Memory B cell (primary cell): Measurements from ENCODE around the gene SLC44A2.
A peak's percentile ranks its signal among the peaks of the same experiment; 100 is the strongest.

Experiments used
- ATAC-seq: fragments of 150-1000 bp; cut with Tn5 transposase; 2 replicates; pipeline ENCODE4 v1.10.0; 2021; ENCODE audit warnings: low read depth, mild to moderate bottlenecking, moderate library complexity
- DNase-seq, 2 donors: peaks; one replicate each; pipeline ENCODE4 v3.0.0; 2022; ENCODE audit warnings: low spot score in 2 of 2
- H3K27ac Mint-ChIP-seq: one replicate; pipeline ENCODE4 v1.8.0; 2022; ENCODE audit warnings: mild to moderate bottlenecking, moderate library complexity, mixed read lengths
- H3K27me3 Mint-ChIP-seq: one replicate; pipeline ENCODE4 v1.8.0; 2022; ENCODE audit warnings: mixed read lengths
- H3K36me3 Mint-ChIP-seq: one replicate; pipeline ENCODE4 v1.8.0; 2022; ENCODE audit warnings: mild to moderate bottlenecking, mixed read lengths
- H3K4me1 Mint-ChIP-seq: one replicate; pipeline ENCODE4 v1.8.0; 2022; ENCODE audit warnings: mixed read lengths
- H3K4me3 Mint-ChIP-seq: one replicate; pipeline ENCODE4 v1.8.0; 2022; ENCODE audit warnings: mild to moderate bottlenecking, moderate library complexity, mixed read lengths
- H3K9me3 Mint-ChIP-seq: one replicate; pipeline ENCODE4 v1.8.0; 2022; ENCODE audit warnings: mixed read lengths

Gene SLC44A2

DNA sequence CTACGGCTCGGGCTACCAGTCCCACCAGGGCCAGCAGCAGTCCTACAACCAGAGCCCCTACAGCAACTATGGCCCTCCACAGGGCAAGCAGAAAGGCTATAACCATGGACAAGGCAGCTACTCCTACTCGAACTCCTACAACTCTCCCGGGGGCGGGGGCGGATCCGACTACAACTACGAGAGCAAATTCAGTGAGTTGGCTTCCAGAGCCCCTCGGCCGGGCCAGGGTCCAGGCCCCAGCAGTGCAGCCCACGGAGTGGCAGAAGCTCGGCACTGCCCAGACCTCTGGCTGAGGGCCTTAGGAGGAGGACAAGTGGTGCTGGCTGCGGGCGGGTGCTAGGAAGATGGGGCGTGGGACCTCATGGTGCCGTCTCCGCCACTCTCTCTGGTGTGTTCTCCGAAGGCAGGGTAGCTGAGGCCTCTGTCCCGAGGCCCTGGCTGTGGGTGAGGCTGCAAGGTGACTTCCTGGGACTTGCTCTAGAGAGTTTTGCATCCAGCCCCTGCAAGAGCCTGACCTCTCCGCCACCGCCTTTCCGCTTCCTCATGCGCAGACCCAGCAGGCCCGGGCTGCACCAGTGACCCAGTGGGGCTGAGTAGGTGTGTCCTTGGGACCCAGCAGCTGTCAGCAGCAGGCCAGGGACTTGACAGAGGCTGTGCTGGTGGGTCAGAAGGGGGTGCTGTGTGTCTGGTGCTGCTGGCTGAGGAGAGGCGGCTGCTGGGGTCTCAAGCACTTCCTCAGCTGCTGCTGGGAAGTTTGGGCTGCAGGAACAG is 62.4 kb downstream of the SLC44A2 start:
- H3K4me3 Mint-ChIP-seq: no peak overlapping the region
- DNase-seq: no peak
- no peak for ATAC-seq
- H3K27me3 Mint-ChIP-seq: no peaks in the 10 kb centered on the region
- H3K27ac Mint-ChIP-seq: peak overlapping the region; percentile 69
- H3K4me1 Mint-ChIP-seq: peaks cover 2% of the 10 kb centered on the region
- H3K9me3 Mint-ChIP-seq: no peaks in the 10 kb centered on the region
- peaks cover 20% of the 10 kb centered on the region for H3K36me3 Mint-ChIP-seq

DNA sequence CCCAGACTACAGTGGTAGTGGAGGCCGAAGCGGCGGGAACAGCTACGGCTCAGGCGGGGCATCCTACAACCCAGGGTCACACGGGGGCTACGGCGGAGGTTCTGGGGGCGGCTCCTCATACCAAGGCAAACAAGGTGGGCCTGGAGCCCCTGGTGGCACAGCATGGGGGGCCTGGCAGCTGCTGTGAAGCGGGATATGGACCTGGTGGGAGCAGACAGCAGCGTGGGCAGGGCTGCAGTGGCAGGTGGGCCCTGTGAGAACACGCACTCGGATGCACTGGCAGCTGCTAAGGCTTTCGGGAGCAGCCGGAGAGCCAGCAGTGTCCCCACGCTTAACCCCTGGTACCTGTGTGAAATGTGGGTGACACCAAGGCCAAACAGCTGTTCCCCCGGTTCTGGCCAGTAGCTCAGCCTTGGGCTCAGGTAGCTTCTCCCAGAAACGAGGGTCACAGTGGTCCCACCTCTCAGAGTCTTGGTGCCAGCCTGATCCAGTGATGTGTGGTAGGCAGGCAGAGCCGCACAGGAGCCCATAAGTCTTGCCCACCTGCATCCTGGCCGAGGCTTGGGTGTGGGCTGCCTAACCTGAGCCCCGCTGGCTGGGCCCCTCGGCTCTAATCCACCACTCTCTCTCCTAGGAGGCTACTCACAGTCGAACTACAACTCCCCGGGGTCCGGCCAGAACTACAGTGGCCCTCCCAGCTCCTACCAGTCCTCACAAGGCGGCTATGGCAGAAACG is 63.4 kb downstream of the SLC44A2 start:
- no peak for ATAC-seq
- Mint-ChIP-seq H3K36me3 (peaks cover 20% of the 10 kb centered on the region), H3K9me3 (no peaks in the 10 kb centered on the region)

DNA sequence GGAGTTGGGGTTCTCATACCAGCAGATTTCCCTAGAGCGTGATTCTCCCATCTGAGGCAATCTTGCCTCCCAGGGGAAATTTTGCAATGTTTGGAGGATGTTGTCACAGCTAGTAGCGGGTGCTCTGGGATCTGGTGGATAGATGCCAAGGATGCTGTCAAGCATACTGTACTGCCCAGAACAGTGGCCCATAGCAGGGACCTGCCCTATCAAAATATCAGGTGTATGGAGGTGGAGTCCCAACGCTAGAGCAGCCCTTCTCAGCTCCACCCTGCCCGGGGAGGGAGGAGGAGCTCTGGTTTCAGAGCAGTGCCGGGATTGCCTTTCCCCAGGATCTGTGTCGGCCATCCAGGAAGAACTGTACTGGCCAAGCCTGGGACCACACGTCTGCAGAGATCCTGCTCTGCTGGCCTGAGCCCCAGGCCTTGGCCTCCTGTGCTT is 65.0 kb downstream of the SLC44A2 start:
- H3K4me1 Mint-ChIP-seq: peaks cover 3% of the 10 kb centered on the region
- H3K27me3 Mint-ChIP-seq: no peaks in the 10 kb centered on the region
- H3K36me3 Mint-ChIP-seq: peaks cover 16% of the 10 kb centered on the region
- H3K4me3 Mint-ChIP-seq: no peak overlapping the region
- no peak for ATAC-seq
- no peaks in the 10 kb centered on the region for H3K9me3 Mint-ChIP-seq
- DNase-seq: no peak
- H3K27ac Mint-ChIP-seq: no peak overlapping the region

More for the DNA sequence above, 63.4 kb downstream of the SLC44A2 start:
- Mint-ChIP-seq H3K27me3 (no peaks in the 10 kb centered on the region), H3K4me3 (no peak overlapping the region), H3K27ac (peak overlapping the region; percentile 69), H3K4me1 (peaks cover 3% of the 10 kb centered on the region)
- DNase-seq: no peak

DNA sequence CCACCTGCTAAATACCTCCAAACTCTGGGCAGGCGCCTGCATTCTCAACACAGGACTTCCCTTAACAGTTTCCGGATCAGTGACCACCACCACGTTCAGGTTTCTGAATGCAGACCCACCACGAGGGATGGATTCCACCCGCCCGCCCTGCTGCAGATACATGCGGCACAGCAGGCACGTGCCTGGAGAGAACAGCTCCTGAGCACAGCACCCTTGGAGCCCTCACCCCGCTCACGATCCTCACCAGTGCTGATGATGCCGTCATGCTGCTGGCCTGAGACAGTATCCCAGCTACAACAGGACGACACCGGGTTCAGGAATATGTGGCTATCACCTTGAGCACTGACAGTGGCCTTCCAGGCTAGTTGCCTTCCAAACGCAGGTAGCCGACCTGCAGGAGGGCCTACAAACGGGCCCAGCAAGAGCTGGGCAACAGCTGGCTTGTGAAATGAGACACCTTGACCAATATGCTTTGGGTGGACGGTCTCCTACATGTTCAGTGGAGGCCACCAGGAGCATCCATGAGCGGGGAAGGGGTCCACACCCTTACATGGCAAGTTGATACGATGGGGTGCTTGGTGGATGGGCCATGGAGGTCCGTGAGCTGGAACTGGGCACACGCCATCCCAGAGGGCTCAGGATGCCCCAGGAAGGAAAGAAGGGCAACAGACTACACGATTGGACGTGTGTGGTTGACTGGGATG is 66.0 kb downstream of the SLC44A2 start:
- no peak for ATAC-seq

DNA sequence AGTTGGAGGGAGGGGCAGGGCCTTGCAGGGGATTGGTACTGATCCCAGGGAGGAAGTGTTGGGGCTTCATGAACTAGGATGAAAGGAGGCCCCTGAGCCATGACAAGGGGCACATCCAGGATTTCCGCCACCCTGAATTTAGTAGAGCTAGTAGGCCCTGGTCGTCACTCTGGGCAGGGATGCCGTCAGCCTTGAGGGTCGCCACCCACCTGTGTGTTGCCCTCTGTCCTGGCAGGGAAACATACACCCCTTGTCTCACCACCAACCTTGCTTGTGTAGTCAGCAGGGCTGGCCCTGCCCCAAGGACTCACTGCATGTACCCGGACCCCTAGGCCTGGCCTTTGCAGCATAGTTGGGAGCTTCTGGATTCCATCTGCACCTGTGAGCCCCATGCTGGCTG is 66.5 kb downstream of the SLC44A2 start:
- H3K36me3 Mint-ChIP-seq: peaks cover 15% of the 10 kb centered on the region
- ATAC-seq (no peak), DNase-seq (no peak)
- no peaks in the 10 kb centered on the region for H3K9me3 Mint-ChIP-seq
- no peak overlapping the region for H3K4me3 Mint-ChIP-seq
- peaks cover 4% of the 10 kb centered on the region for H3K27me3 Mint-ChIP-seq
- H3K27ac Mint-ChIP-seq: no peak overlapping the region
- H3K4me1 Mint-ChIP-seq: peaks cover 12% of the 10 kb centered on the region

More for the DNA sequence above, 66.0 kb downstream of the SLC44A2 start:
- Mint-ChIP-seq H3K4me1 (peaks cover 10% of the 10 kb centered on the region), H3K27ac (no peak overlapping the region), H3K9me3 (no peaks in the 10 kb centered on the region), H3K27me3 (peaks cover 3% of the 10 kb centered on the region), H3K36me3 (peaks cover 16% of the 10 kb centered on the region), H3K4me3 (no peak overlapping the region)
- no peak for DNase-seq

DNA sequence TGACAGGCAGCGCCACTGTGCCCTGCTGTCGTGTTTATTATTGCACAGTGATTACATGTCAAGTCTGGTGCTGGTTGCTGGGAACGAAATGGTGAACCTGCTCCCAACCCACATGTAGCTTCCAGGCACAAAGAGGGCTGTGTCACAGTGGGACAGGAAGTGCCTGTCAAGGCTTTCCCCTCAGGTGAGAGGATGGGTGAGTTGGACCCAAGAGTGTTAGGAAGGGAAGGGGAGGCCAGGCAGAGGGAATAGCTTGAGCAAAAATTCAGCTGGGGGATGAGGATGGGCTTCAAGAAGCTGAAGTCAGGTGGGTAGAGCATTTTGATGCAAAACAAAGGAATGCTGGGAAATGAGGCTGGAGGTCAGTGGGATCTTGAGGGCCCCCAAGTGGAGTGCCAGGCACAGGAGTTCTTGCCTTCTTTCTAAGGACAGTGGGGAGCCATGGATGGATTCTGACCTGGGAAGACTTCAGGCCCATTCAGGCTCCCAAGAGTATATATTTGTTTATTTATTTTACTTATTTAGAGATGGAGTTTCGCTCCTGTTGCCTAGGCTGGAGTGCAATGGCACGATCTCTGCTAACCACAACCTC is 67.4 kb downstream of the SLC44A2 start:
- H3K27ac Mint-ChIP-seq: peak overlapping the region; percentile 53
- H3K27me3 Mint-ChIP-seq: peaks cover 4% of the 10 kb centered on the region
- DNase-seq (no peak), ATAC-seq (no peak)
- H3K36me3 Mint-ChIP-seq: peaks cover 14% of the 10 kb centered on the region
- H3K4me1 Mint-ChIP-seq: peaks cover 13% of the 10 kb centered on the region
- no peaks in the 10 kb centered on the region for H3K9me3 Mint-ChIP-seq
- no peak overlapping the region for H3K4me3 Mint-ChIP-seq
